ENCODE data around the gene CCDC136.

CCDC136 gene

GRCh38 chr7:128792471-128793180, 858 bp downstream of the CCDC136 start:
- no peak for DNase-seq (ENCODE audit: extremely low spot score)

GRCh38 chr7:128793181-128793547, 1.4 kb downstream of the CCDC136 start:
- ChIA-PET CTCF (interaction anchor here (1.2 to 1.6 kb wide), 2 partner anchors 88 to 90 kb away, joined by 7 to 9 read pairs; no protein-coding TSS in a partner anchor), POLR2A (no interaction called here)
- TF ChIP-seq CTCF (IDR thresholded peaks at IDR 0.05; ENCODE audit: control extremely low read depth, extremely low read depth, low read depth, missing control alignments): no peak
- no peak for DNase-seq (ENCODE audit: extremely low spot score)

More at GRCh38 chr7:128792471-128793180, 858 bp downstream of the CCDC136 start:
- POLR2A ChIA-PET: no interaction called here
- CTCF ChIA-PET: interaction anchor here (1.2 kb wide), 1 partner anchor 91 kb away, joined by 9 read pairs; no protein-coding TSS in a partner anchor
- TF ChIP-seq CTCF (IDR thresholded peaks at IDR 0.05; ENCODE audit: control extremely low read depth, extremely low read depth, low read depth, missing control alignments): no peak

GRCh38 chr7:128794020-128794419, 2.3 kb downstream of the CCDC136 start:
- DNase-seq (ENCODE audit: extremely low spot score): peak; percentile 37
- ChIA-PET CTCF (interaction anchor here (1.1 to 1.6 kb wide), 2 partner anchors 87 to 90 kb away, joined by 3 to 7 read pairs; no protein-coding TSS in a partner anchor), POLR2A (no interaction called here)

GRCh38 chr7:128794436-128794835, 2.7 kb downstream of the CCDC136 start:
- TF ChIP-seq CTCF (IDR thresholded peaks at IDR 0.05; ENCODE audit: control extremely low read depth, extremely low read depth, low read depth, missing control alignments): no peak
- ChIA-PET CTCF (interaction anchor here (1.1 to 1.6 kb wide), 3 partner anchors 86 to 298 kb away, joined by 3 to 7 read pairs (median 3); no protein-coding TSS in a partner anchor), POLR2A (no interaction called here)
- DNase-seq (ENCODE audit: extremely low spot score): no peak

More at GRCh38 chr7:128794020-128794419, 2.3 kb downstream of the CCDC136 start:
- TF ChIP-seq CTCF (IDR thresholded peaks at IDR 0.05; ENCODE audit: control extremely low read depth, extremely low read depth, low read depth, missing control alignments): peak; percentile 38

GRCh38 chr7:128795129-128795528, 3.4 kb downstream of the CCDC136 start:
- CTCF ChIA-PET: interaction anchor here (0.7 to 2.0 kb wide), 5 partner anchors 10 to 423 kb away, joined by 3 to 7 read pairs (median 3); no protein-coding TSS in a partner anchor
- TF ChIP-seq CTCF (IDR thresholded peaks at IDR 0.05; ENCODE audit: control extremely low read depth, extremely low read depth, low read depth, missing control alignments): no peak
- POLR2A ChIA-PET: no interaction called here
- no peak for DNase-seq (ENCODE audit: extremely low spot score)

GRCh38 chr7:128796327-128796726, 4.6 kb downstream of the CCDC136 start:
- ChIA-PET POLR2A (interaction anchor here (0.5 kb wide), 1 partner anchor 39 kb away, joined by 4 read pairs; no protein-coding TSS in a partner anchor), CTCF (interaction anchor here (1.3 to 2.0 kb wide), 2 partner anchors 9 to 15 kb away, joined by 3 to 7 read pairs; no protein-coding TSS in a partner anchor)
- DNase-seq (ENCODE audit: extremely low spot score): no peak
- no peak for TF ChIP-seq CTCF (IDR thresholded peaks at IDR 0.05; ENCODE audit: control extremely low read depth, extremely low read depth, low read depth, missing control alignments)

Data from GM10248 (cell line).